Suprapubic skin (tissue), 4 donors: ENCODE data around the gene PLBD2.

Experiments
- EP300 ChIP-seq: sonication (generic); formaldehyde crosslinking; IDR thresholded peaks from one replicate; pipeline ENCODE4 v1.6.1; 2017; ENCODE audit warnings: antibody characterized with exemption
- POLR2A ChIP-seq, 2 donors: fragments of 450-650 bp; IDR thresholded peaks; one replicate each; pipeline ENCODE4 v1.6.1; 2017; ENCODE audit warnings: antibody characterized with exemption in 2 of 2, mild to moderate bottlenecking in 2 of 2, moderate library complexity in 2 of 2
- POLR2AphosphoS5 ChIP-seq, 3 donors: sonication (generic); formaldehyde crosslinking; IDR thresholded peaks; one replicate each; pipeline ENCODE4 v1.6.1; 2017; ENCODE audit warnings: antibody characterized with exemption in 3 of 3
- TF ChIP-seq, protein P1 (sequence below), 2 donors: fragments of 200-600 bp in 1 of 2; fragments of 450-650 bp in 1 of 2; sonication (generic) in 1 of 2; IDR thresholded peaks; one replicate each; pipeline ENCODE4 v1.5.1; 2016 to 2019; ENCODE audit warnings: antibody characterized with exemption in 2 of 2, mild to moderate bottlenecking in 1 of 2, moderate library complexity in 1 of 2

DNA sequence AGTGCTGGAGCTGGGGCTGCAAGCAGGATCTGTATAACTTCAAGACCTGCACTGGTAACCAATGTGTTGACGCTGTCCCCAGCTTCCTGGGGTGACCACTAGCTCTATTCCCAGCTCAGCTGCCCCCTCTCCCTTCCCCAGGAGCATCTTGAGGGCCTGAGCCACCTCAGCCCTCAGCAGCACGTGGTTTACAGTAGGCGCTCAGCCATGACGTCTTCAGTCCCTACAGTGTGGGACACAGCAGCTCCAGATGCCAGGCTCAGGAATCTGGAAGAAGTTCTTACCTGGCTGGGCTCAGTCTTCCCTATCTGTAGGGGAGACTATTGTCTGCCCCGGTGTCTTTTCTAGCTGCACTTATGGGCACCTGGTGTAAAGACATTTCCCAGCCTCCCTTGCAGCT lies 36.7 kb downstream of the PLBD2 start:
- TF ChIP-seq, protein P1, sequence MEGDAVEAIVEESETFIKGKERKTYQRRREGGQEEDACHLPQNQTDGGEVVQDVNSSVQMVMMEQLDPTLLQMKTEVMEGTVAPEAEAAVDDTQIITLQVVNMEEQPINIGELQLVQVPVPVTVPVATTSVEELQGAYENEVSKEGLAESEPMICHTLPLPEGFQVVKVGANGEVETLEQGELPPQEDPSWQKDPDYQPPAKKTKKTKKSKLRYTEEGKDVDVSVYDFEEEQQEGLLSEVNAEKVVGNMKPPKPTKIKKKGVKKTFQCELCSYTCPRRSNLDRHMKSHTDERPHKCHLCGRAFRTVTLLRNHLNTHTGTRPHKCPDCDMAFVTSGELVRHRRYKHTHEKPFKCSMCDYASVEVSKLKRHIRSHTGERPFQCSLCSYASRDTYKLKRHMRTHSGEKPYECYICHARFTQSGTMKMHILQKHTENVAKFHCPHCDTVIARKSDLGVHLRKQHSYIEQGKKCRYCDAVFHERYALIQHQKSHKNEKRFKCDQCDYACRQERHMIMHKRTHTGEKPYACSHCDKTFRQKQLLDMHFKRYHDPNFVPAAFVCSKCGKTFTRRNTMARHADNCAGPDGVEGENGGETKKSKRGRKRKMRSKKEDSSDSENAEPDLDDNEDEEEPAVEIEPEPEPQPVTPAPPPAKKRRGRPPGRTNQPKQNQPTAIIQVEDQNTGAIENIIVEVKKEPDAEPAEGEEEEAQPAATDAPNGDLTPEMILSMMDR (IDR thresholded peaks at IDR 0.05): no peak
- TF ChIP-seq EP300 (no peak), POLR2A (IDR thresholded peaks at IDR 0.05) (no peak), POLR2AphosphoS5 (IDR thresholded peaks at IDR 0.05) (no peak)
